Measurements from ENCODE around the gene NTRK3.

- TF ChIP-seq GATA3 (IDR thresholded peaks at IDR 0.05; ENCODE audit: low read depth, low read length) (no peak), GATA2 (IDR thresholded peaks at IDR 0.05; ENCODE audit: low read depth, low read length) (no peak)
These were observed 115.2 kb downstream of the NTRK3 start for GRCh38 chr15:88141269-88141889.

Measured in SH-SY5Y (cell line).